Omental fat pad (tissue), 4 donors: ENCODE measurements around the gene MYOG. TPM values are rescaled to one million over a fixed set of nuclear protein-coding genes. Genes with fewer than 3 reads are reported as not detected.

Source experiments
- ATAC-seq: fragments of 150-250 bp; one replicate; pipeline ENCODE4 v1.9.1; 2016; ENCODE audit warnings: mild to moderate bottlenecking, moderate library complexity; ENCODE audit not compliant: low FRiP score
- DNase-seq: peaks from one replicate; pipeline ENCODE4 v3.0.0-alpha.2; 2019; ENCODE audit warnings: low spot score
- CTCF ChIP-seq, 3 donors: fragments of 450-650 bp; IDR thresholded peaks; one replicate each; pipeline ENCODE4 v1.5.1; 2016 to 2017; ENCODE audit warnings: antibody characterized with exemption in 3 of 3, mild to moderate bottlenecking in 3 of 3, moderate library complexity in 2 of 3
- total RNA-seq, 4 donors: library from RNA; depleted of rRNA; stranded (reverse); fragments of >200 nt; gene quantifications; one replicate each; pipeline ENCODE4 v1.1.0, GENCODE V29; 2016

MYOG gene
- total RNA-seq, 4 donors from 2014 or later: not detected

- DNase-seq (no peak), ATAC-seq (no peak)
- TF ChIP-seq CTCF (IDR thresholded peaks at IDR 0.05): no peak
Measured at GRCh38 chr1:203128716-203129500, 43.1 kb upstream of the MYOG start.

DNA sequence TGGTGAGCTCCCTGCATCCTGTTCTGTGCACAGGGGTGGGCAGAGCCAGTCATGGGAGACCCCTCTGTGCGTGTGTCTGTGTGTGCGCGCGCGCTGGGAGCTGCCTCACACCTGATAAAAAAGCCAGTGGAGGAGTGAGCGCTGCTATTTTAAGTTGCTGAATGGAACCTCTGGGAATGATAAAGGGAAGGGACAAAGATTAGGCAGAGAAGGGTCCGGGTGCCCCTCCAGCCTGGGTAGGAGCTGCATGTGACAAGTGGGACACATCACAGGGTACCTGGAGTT, 42.6 kb upstream of the MYOG start:
- ATAC-seq: no peak
- TF ChIP-seq CTCF (IDR thresholded peaks at IDR 0.05): no peak
- DNase-seq: no peak

- TF ChIP-seq CTCF (IDR thresholded peaks at IDR 0.05): no peak
- peak; percentile 72 for ATAC-seq
Measured at GRCh38 chr1:203127666-203128430, 42.0 kb upstream of the MYOG start, which contains the start of gene ADORA1. ADORA1 (plus strand) TSS chr1:203127726; CDS start chr1:203128842, 1,116 bp downstream.

DNA sequence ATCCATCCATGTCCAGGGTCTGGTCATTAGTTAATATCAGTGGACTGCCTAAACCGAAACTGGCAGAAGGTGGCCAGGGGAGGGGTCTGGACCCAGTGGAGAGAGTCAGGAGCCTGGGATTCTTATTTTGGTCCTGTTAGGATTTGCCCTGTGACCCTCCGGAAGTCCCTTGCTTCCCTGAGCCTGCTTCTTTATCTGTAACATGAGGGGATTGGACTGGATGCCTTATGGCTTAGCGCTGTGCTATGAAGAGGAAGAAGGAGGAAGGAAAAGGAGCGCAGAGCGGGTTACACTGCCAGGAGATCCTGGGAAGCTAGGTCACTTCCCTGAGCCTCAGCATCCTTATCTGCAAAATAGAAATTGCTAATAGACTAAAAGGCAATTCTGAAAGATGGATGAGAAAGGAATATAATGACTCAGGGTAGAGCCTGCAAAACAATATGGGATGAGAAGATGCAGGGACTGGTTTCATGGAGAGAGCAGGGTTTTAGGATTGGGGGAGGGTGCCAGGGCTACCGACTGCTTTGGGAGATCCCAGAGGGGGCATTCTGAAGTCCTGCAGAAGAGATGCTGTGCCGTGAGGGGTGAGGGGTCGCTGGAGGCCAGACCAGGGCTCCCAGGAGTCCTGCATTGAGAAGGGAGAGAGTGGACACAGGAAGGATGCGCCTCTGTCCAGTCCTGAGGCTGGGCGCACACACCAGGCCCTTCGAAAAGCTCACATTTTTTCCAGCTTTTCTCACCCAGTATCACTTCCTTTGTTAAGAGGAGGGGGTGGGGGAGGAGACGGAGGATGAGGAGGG, 41.3 kb upstream of the MYOG start:
- no peak for TF ChIP-seq CTCF (IDR thresholded peaks at IDR 0.05)
- ATAC-seq (no peak), DNase-seq (no peak)

More at GRCh38 chr1:203127666-203128430, 42.0 kb upstream of the MYOG start, which contains the start of gene ADORA1:
- peak; percentile 43 for DNase-seq

DNA sequence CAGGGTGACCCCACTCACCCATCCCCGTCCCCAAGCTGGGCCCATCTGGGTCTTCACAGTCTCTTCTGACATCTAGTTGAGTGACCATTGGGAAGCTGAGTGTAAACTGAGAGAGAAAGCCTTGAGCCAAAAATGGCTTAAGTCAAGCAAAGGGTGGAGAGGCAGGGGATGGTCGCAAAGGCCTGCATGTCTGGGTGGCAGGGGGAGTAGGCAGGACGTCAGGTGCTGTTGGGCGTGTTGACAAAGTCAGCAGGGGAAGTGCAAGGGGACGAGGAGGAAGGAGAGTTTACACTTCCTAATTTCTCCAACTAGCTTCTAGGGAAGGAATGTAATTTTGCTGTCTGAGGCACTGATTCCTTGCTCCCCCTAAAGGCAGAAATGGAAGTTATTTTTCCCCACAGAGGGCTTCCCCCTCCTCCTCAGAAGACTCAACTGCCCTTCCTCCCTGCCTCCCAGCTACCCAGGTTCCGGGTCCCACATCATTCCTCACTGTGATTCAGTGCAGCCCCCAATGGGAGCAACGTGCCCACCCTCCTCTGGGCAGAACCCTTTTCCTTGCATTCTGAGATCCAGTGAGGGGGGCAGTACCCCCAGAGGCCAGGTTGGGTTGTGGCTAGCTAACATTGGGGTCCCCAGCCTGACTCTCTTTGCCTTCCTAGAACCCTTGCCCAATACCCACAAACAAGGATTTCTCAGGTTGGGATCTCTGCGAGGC, 40.5 kb upstream of the MYOG start:
- DNase-seq: no peak
- TF ChIP-seq CTCF (IDR thresholded peaks at IDR 0.05): no peak

GRCh38 chr1:203124546-203125317, 38.9 kb upstream of the MYOG start:
- no peak for ATAC-seq
- no peak for TF ChIP-seq CTCF (IDR thresholded peaks at IDR 0.05)
- no peak for DNase-seq

More for the DNA sequence above, 40.5 kb upstream of the MYOG start:
- no peak for ATAC-seq
